HepG2 (cell line): ENCODE data around the gene TROAP. TPM values are rescaled to one million over a fixed set of nuclear protein-coding genes. Genes with fewer than 3 reads are reported as not detected.

Source experiments
- CC2D1A ChIP-seq: sonication (generic); formaldehyde crosslinking; IDR thresholded peaks from 2 replicates; pipeline ENCODE4 v1.8.1; 2023; ENCODE audit warnings: mild to moderate bottlenecking, missing genetic modification reagents
- ERF ChIP-seq: IDR thresholded peaks from 2 replicates; pipeline ENCODE4 v1.6.1; 2018; ENCODE audit warnings: missing biosample characterization, missing genetic modification reagents
- GLI4 ChIP-seq: sonication (generic); formaldehyde crosslinking; IDR thresholded peaks from 2 replicates; pipeline ENCODE4 v1.5.1; 2020; ENCODE audit warnings: missing genetic modification reagents, mild to moderate bottlenecking, moderate library complexity, borderline replicate concordance
- MED13 ChIP-seq: sonication (generic); formaldehyde crosslinking; IDR thresholded peaks from 2 replicates; pipeline ENCODE4 v1.5.0; 2020; ENCODE audit warnings: missing genetic modification reagents
- ZFP36 ChIP-seq: fragments of 150-350 bp; IDR thresholded peaks from 2 replicates; pipeline ENCODE4 v1.6.1; 2018; ENCODE audit warnings: borderline replicate concordance, low read length, low read depth; ENCODE audit not compliant: partially characterized antibody
- ZNF101 ChIP-seq: sonication (generic); formaldehyde crosslinking; IDR thresholded peaks from 2 replicates; pipeline ENCODE4 v1.4.0; 2020; ENCODE audit warnings: mild to moderate bottlenecking, low read depth, missing genetic modification reagents, borderline replicate concordance
- polyA plus RNA-seq, 8 experiments: library from polyadenylated mRNA; depleted of rRNA in 3 of 8; stranded (reverse) in 7 of 8; unstranded in 1 of 8; fragments of >200 nt; fragmentation: Illumina TruSeq in 4 of 8; extraction: Trizol in 4 of 8; gene quantifications; 2 replicates each; pipeline versions ENCODE4 v1.2.1 to v1.2.3, GENCODE V29; 2011 to 2016; ENCODE audit warnings: low read depth in 4 of 8, missing spikeins in 1 of 8, mixed read lengths in 1 of 8; ENCODE audit not compliant: insufficient read depth in 1 of 8
- total RNA-seq, 5 experiments: library from RNA; depleted of rRNA; stranded (reverse); fragments of >200 nt; fragmentation: Illumina TruSeq; extraction: Trizol; gene quantifications; 2 replicates each; pipeline ENCODE4 v1.2.3, GENCODE V29; 2016; ENCODE audit warnings: low read depth in 1 of 5
- TF ChIP-seq, protein P1 (sequence below), 2 experiments: sonication (generic) in 1 of 2; formaldehyde crosslinking in 1 of 2; IDR thresholded peaks; 2 replicates each; pipeline versions ENCODE4 v1.6.1 to v1.9.0; 2014 to 2022; ENCODE audit warnings: antibody characterized with exemption in 1 of 2, borderline replicate concordance in 1 of 2, inconsistent platforms in 1 of 2, low read depth in 1 of 2, missing genetic modification reagents in 1 of 2
- TF ChIP-seq, protein P2 (sequence below): sonication (generic); formaldehyde crosslinking; IDR thresholded peaks from 2 replicates; pipeline ENCODE4 v1.4.0; 2020; ENCODE audit warnings: missing genetic modification reagents
- TF ChIP-seq, protein P3 (sequence below): sonication (generic); formaldehyde crosslinking; IDR thresholded peaks from 2 replicates; pipeline ENCODE4 v1.4.0; 2020; ENCODE audit warnings: mild to moderate bottlenecking, missing genetic modification reagents
- TF ChIP-seq, protein P4 (sequence below): IDR thresholded peaks from 2 replicates; pipeline ENCODE4 v1.6.1; 2012; ENCODE audit warnings: inconsistent platforms

TROAP gene
- total and polyA plus RNA-seq, 2 of the 13 experiments (the other 11 are each of a cell fraction or from before 2014, with no cell fraction given) = 22.5 to 30.9 TPM

DNA sequence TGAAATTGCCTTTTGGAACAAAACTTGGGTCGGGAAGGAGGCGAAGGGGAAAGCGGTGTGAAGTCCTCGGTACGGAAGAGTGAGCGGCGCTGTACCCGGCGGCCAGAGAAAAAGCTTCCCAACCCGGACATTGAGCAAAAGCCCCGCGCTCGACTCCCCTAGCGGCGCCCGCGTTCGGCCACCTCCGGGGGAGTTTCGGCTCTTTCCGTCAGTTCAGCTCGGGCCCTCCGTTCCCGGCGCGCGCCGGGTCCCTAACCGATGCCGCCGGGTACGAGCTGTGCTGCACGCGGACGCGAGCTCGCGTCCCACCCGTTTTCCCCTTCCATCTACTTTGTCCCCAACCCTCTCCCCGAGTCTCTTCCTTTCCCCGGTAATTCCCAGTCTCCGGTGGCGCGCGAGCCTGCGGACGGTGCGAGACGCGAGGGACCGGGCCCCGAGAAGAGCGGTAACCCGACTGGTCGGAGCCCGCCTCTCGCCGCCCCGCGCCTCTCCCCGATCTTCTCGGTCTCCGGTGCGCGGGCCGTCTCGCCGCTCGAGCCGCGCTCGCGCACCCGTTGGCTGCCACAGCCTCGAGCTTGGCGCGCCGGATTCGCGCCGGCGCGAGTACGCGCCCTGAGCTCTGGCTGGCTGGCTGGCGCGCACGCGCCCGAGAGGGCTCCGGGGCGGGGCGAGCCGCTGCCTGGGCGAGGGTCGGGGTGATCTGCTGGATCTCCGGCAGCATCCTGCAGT is 43.8 kb downstream of the TROAP start (continued):
- no peak for TF ChIP-seq CC2D1A (CRISPR knock-in tag)
- TF ChIP-seq, protein P1, sequence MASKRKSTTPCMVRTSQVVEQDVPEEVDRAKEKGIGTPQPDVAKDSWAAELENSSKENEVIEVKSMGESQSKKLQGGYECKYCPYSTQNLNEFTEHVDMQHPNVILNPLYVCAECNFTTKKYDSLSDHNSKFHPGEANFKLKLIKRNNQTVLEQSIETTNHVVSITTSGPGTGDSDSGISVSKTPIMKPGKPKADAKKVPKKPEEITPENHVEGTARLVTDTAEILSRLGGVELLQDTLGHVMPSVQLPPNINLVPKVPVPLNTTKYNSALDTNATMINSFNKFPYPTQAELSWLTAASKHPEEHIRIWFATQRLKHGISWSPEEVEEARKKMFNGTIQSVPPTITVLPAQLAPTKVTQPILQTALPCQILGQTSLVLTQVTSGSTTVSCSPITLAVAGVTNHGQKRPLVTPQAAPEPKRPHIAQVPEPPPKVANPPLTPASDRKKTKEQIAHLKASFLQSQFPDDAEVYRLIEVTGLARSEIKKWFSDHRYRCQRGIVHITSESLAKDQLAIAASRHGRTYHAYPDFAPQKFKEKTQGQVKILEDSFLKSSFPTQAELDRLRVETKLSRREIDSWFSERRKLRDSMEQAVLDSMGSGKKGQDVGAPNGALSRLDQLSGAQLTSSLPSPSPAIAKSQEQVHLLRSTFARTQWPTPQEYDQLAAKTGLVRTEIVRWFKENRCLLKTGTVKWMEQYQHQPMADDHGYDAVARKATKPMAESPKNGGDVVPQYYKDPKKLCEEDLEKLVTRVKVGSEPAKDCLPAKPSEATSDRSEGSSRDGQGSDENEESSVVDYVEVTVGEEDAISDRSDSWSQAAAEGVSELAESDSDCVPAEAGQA (IDR thresholded peaks at IDR 0.05; ENCODE audit: low read depth) = no peak
- TF ChIP-seq, protein P1 (CRISPR knock-in tag; IDR thresholded peaks at IDR 0.05; ENCODE audit: borderline replicate concordance) = 0 out of 2 replicates have a peak, but pooled peaks have one; percentile 31
- no peak for TF ChIP-seq ZNF101 (CRISPR knock-in tag)
- TF ChIP-seq MED13 (CRISPR knock-in tag) = peak; percentile 41; the same call in 1 of the 2 replicates
- no peak for TF ChIP-seq ZFP36
- TF ChIP-seq, protein P2, sequence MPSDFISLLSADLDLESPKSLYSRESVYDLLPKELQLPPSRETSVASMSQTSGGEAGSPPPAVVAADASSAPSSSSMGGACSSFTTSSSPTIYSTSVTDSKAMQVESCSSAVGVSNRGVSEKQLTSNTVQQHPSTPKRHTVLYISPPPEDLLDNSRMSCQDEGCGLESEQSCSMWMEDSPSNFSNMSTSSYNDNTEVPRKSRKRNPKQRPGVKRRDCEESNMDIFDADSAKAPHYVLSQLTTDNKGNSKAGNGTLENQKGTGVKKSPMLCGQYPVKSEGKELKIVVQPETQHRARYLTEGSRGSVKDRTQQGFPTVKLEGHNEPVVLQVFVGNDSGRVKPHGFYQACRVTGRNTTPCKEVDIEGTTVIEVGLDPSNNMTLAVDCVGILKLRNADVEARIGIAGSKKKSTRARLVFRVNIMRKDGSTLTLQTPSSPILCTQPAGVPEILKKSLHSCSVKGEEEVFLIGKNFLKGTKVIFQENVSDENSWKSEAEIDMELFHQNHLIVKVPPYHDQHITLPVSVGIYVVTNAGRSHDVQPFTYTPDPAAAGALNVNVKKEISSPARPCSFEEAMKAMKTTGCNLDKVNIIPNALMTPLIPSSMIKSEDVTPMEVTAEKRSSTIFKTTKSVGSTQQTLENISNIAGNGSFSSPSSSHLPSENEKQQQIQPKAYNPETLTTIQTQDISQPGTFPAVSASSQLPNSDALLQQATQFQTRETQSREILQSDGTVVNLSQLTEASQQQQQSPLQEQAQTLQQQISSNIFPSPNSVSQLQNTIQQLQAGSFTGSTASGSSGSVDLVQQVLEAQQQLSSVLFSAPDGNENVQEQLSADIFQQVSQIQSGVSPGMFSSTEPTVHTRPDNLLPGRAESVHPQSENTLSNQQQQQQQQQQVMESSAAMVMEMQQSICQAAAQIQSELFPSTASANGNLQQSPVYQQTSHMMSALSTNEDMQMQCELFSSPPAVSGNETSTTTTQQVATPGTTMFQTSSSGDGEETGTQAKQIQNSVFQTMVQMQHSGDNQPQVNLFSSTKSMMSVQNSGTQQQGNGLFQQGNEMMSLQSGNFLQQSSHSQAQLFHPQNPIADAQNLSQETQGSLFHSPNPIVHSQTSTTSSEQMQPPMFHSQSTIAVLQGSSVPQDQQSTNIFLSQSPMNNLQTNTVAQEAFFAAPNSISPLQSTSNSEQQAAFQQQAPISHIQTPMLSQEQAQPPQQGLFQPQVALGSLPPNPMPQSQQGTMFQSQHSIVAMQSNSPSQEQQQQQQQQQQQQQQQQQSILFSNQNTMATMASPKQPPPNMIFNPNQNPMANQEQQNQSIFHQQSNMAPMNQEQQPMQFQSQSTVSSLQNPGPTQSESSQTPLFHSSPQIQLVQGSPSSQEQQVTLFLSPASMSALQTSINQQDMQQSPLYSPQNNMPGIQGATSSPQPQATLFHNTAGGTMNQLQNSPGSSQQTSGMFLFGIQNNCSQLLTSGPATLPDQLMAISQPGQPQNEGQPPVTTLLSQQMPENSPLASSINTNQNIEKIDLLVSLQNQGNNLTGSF = peak; percentile 43; the same call in 1 of the 2 replicates
- TF ChIP-seq, protein P3, sequence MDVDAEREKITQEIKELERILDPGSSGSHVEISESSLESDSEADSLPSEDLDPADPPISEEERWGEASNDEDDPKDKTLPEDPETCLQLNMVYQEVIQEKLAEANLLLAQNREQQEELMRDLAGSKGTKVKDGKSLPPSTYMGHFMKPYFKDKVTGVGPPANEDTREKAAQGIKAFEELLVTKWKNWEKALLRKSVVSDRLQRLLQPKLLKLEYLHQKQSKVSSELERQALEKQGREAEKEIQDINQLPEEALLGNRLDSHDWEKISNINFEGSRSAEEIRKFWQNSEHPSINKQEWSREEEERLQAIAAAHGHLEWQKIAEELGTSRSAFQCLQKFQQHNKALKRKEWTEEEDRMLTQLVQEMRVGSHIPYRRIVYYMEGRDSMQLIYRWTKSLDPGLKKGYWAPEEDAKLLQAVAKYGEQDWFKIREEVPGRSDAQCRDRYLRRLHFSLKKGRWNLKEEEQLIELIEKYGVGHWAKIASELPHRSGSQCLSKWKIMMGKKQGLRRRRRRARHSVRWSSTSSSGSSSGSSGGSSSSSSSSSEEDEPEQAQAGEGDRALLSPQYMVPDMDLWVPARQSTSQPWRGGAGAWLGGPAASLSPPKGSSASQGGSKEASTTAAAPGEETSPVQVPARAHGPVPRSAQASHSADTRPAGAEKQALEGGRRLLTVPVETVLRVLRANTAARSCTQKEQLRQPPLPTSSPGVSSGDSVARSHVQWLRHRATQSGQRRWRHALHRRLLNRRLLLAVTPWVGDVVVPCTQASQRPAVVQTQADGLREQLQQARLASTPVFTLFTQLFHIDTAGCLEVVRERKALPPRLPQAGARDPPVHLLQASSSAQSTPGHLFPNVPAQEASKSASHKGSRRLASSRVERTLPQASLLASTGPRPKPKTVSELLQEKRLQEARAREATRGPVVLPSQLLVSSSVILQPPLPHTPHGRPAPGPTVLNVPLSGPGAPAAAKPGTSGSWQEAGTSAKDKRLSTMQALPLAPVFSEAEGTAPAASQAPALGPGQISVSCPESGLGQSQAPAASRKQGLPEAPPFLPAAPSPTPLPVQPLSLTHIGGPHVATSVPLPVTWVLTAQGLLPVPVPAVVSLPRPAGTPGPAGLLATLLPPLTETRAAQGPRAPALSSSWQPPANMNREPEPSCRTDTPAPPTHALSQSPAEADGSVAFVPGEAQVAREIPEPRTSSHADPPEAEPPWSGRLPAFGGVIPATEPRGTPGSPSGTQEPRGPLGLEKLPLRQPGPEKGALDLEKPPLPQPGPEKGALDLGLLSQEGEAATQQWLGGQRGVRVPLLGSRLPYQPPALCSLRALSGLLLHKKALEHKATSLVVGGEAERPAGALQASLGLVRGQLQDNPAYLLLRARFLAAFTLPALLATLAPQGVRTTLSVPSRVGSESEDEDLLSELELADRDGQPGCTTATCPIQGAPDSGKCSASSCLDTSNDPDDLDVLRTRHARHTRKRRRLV (CRISPR knock-in tag) = no peak
- TF ChIP-seq, protein P4, sequence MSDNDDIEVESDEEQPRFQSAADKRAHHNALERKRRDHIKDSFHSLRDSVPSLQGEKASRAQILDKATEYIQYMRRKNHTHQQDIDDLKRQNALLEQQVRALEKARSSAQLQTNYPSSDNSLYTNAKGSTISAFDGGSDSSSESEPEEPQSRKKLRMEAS = peak; percentile 36; the same call in 1 of the 2 replicates
- peak; percentile 66; the same call in 1 of the 2 replicates for TF ChIP-seq GLI4
- no peak for TF ChIP-seq ERF (CRISPR knock-in tag)
